Neural progenitor cell (in vitro differentiated cells): ENCODE data around the gene NFIA. TPM values are rescaled to one million over a fixed set of nuclear protein-coding genes. Genes with fewer than 3 reads are reported as not detected.

Experiments
- DNase-seq: peaks from one replicate; pipeline ENCODE4 v3.0.0-alpha.2; 2016; ENCODE audit warnings: low spot score
- H2AFZ ChIP-seq: fragments of 200-600 bp; sonication (generic); replicated peaks from 2 replicates; pipeline ENCODE4 v1.6.1; 2016; ENCODE audit warnings: antibody characterized with exemption
- H3F3A ChIP-seq: fragments of 200-600 bp; sonication (generic); 2 replicates; pipeline ENCODE4 v1.6.1; 2016; ENCODE audit warnings: antibody characterized with exemption, low read depth
- H3K27ac ChIP-seq: fragments of 200-600 bp; sonication (generic); 2 replicates; pipeline ENCODE4 v1.5.1; 2016; ENCODE audit warnings: mild to moderate bottlenecking
- H3K27me3 ChIP-seq: fragments of 200-600 bp; sonication (generic); 2 replicates; pipeline ENCODE4 v1.6.1; 2016; ENCODE audit warnings: mild to moderate bottlenecking, moderate library complexity
- H3K36me3 ChIP-seq: fragments of 200-600 bp; sonication (generic); 2 replicates; pipeline ENCODE4 v1.5.1; 2016
- H3K4me1 ChIP-seq: fragments of 200-600 bp; sonication (generic); 2 replicates; pipeline ENCODE4 v1.6.1; 2016; ENCODE audit warnings: mixed run types
- H3K4me2 ChIP-seq: fragments of 200-600 bp; sonication (generic); 2 replicates; pipeline ENCODE4 v1.6.1; 2016
- H3K4me3 ChIP-seq: fragments of 200-600 bp; sonication (generic); 2 replicates; pipeline ENCODE4 v1.5.1; 2016
- H3K79me2 ChIP-seq: fragments of 200-600 bp; sonication (generic); 2 replicates; pipeline ENCODE4 v1.6.1; 2016; ENCODE audit warnings: low read depth
- H3K9ac ChIP-seq: fragments of 200-600 bp; sonication (generic); 2 replicates; pipeline ENCODE4 v1.6.1; 2016
- H3K9me3 ChIP-seq: fragments of 200-600 bp; sonication (generic); 2 replicates; pipeline ENCODE4 v1.5.1; 2016; ENCODE audit warnings: low read depth
- H4K20me1 ChIP-seq: fragments of 200-600 bp; sonication (generic); 2 replicates; pipeline ENCODE4 v1.6.1; 2016; ENCODE audit warnings: low read depth
- H3K27ac Mint-ChIP-seq: 3 replicates; pipeline ENCODE4 v1.8.0; 2021; ENCODE audit warnings: mixed read lengths
- H3K27me3 Mint-ChIP-seq: 2 replicates; pipeline ENCODE4 v1.8.0; 2022; ENCODE audit warnings: low read depth, mild to moderate bottlenecking, inconsistent platforms, moderate library complexity, mixed read lengths; ENCODE audit not compliant: insufficient read depth
- H3K36me3 Mint-ChIP-seq: 3 replicates; pipeline ENCODE4 v1.8.0; 2021; ENCODE audit warnings: mixed read lengths
- H3K4me1 Mint-ChIP-seq: 3 replicates; pipeline ENCODE4 v1.8.0; 2021; ENCODE audit warnings: mixed read lengths
- H3K4me3 Mint-ChIP-seq: 3 replicates; pipeline ENCODE4 v1.8.0; 2021; ENCODE audit warnings: mild to moderate bottlenecking, moderate library complexity, mixed read lengths
- H3K9me3 Mint-ChIP-seq: 3 replicates; pipeline ENCODE4 v1.8.0; 2020; ENCODE audit warnings: mixed read lengths
- CTCF ChIP-seq: fragments of 200-600 bp; sonication (generic); IDR thresholded peaks from 2 replicates; pipeline ENCODE4 v1.5.1; 2017; ENCODE audit warnings: antibody characterized with exemption, mild to moderate bottlenecking
- EZH2 ChIP-seq: fragments of 200-600 bp; sonication (generic); IDR thresholded peaks from 2 replicates; pipeline ENCODE4 v1.6.1; 2017; ENCODE audit warnings: antibody characterized with exemption, mild to moderate bottlenecking, moderate library complexity
- EZH2phosphoT487 ChIP-seq: fragments of 200-600 bp; sonication (generic); IDR thresholded peaks from 2 replicates; pipeline ENCODE4 v1.6.1; 2017; ENCODE audit warnings: antibody characterized with exemption
- total RNA-seq: library from RNA; depleted of rRNA; stranded (reverse); fragments of >200 nt; gene quantifications from 2 replicates; pipeline ENCODE4 v1.2.3, GENCODE V29; 2015; ENCODE audit warnings: low replicate concordance

The NFIA gene
- total RNA-seq, 1 donor from 2014 or later, result 5.3 TPM

GRCh38 chr1:61109158-61109557 lies 26.8 kb downstream of the NFIA start:
- H3K4me3 Mint-ChIP-seq, result no peak overlapping the region
- Histone ChIP-seq H3K4me3 (no peak overlapping the region), H3K9ac (no peak overlapping the region), H2AFZ (no peak overlapping the region), H3F3A (peaks cover 7% of the 10 kb centered on the region), H3K79me2 (no peaks in the 10 kb centered on the region), H3K27me3 (no peaks in the 10 kb centered on the region), H3K4me2 (no peak overlapping the region), H3K36me3 (no peaks in the 10 kb centered on the region), H3K27ac (no peak overlapping the region), H3K9me3 (peaks cover 10% of the 10 kb centered on the region), H4K20me1 (no peaks in the 10 kb centered on the region), H3K4me1 (peaks cover 21% of the 10 kb centered on the region)
- peaks cover 6% of the 10 kb centered on the region for H3K27me3 Mint-ChIP-seq
- no peak overlapping the region for H3K27ac Mint-ChIP-seq
- H3K36me3 Mint-ChIP-seq, result peaks cover 13% of the 10 kb centered on the region
- no peak for DNase-seq
- H3K4me1 Mint-ChIP-seq, result peaks cover 12% of the 10 kb centered on the region
- H3K9me3 Mint-ChIP-seq, result peaks cover 9% of the 10 kb centered on the region
- no peak for TF ChIP-seq EZH2

- peaks cover 7% of the 10 kb centered on the region for H3F3A ChIP-seq
- no peak overlapping the region for H2AFZ ChIP-seq
- TF ChIP-seq CTCF (no peak), EZH2 (no peak), EZH2phosphoT487 (no peak)
- H3K27ac ChIP-seq, result no peak overlapping the region
- no peak for DNase-seq
- no peak overlapping the region for H3K4me3 ChIP-seq
- no peaks in the 10 kb centered on the region for H3K79me2 ChIP-seq
- no peaks in the 10 kb centered on the region for H3K36me3 ChIP-seq
- peaks cover 10% of the 10 kb centered on the region for H3K9me3 ChIP-seq
- peaks cover 9% of the 10 kb centered on the region for H3K9me3 Mint-ChIP-seq
- H3K4me1 Mint-ChIP-seq, result peaks cover 11% of the 10 kb centered on the region
- H3K4me3 Mint-ChIP-seq, result no peak overlapping the region
- peaks cover 6% of the 10 kb centered on the region for H3K27me3 Mint-ChIP-seq
- H3K4me1 ChIP-seq, result peaks cover 21% of the 10 kb centered on the region
- H3K9ac ChIP-seq, result no peak overlapping the region
- no peak overlapping the region for H3K4me2 ChIP-seq
- H3K27me3 ChIP-seq, result no peaks in the 10 kb centered on the region
- H3K27ac Mint-ChIP-seq, result no peak overlapping the region
- H4K20me1 ChIP-seq, result no peaks in the 10 kb centered on the region
- peaks cover 13% of the 10 kb centered on the region for H3K36me3 Mint-ChIP-seq
Observed at GRCh38 chr1:61109910-61110309, 27.5 kb downstream of the NFIA start.

GRCh38 chr1:61110554-61110953 lies 28.2 kb downstream of the NFIA start:
- H3K27ac Mint-ChIP-seq, result no peak overlapping the region
- DNase-seq, result no peak
- H3K27ac ChIP-seq, result no peak overlapping the region

More at GRCh38 chr1:61110554-61110953, 28.2 kb downstream of the NFIA start:
- peaks cover 10% of the 10 kb centered on the region for H3K9me3 ChIP-seq
- no peak overlapping the region for H3K4me3 ChIP-seq
- no peaks in the 10 kb centered on the region for H3K79me2 ChIP-seq
- peaks cover 7% of the 10 kb centered on the region for H3F3A ChIP-seq
- no peak overlapping the region for H3K9ac ChIP-seq
- peaks cover 21% of the 10 kb centered on the region for H3K4me1 ChIP-seq
- no peak overlapping the region for H3K4me3 Mint-ChIP-seq
- H3K4me1 Mint-ChIP-seq, result peaks cover 11% of the 10 kb centered on the region
- H3K4me2 ChIP-seq, result no peak overlapping the region
- H4K20me1 ChIP-seq, result no peaks in the 10 kb centered on the region
- H2AFZ ChIP-seq, result no peak overlapping the region
- TF ChIP-seq EZH2phosphoT487, result no peak
- no peak for TF ChIP-seq EZH2
- no peak for TF ChIP-seq CTCF
- H3K27me3 Mint-ChIP-seq, result peaks cover 6% of the 10 kb centered on the region
- H3K27me3 ChIP-seq, result no peaks in the 10 kb centered on the region
- H3K36me3 Mint-ChIP-seq, result peaks cover 10% of the 10 kb centered on the region
- H3K9me3 Mint-ChIP-seq, result peaks cover 9% of the 10 kb centered on the region
- no peaks in the 10 kb centered on the region for H3K36me3 ChIP-seq
